Common myeloid progenitor, CD34-positive (primary cell): ENCODE data around the gene PPP1R37.

Source experiments
- CTCF ChIA-PET: fragments of 350-600 bp; sonication (Branson Sonifier 250); formaldehyde crosslinking; loops from one replicate; lab custom pipeline; 2021; ENCODE audit warnings: antibody characterized with exemption; lab: Charles Lee
- POLR2A ChIA-PET: fragments of 350-600 bp; sonication (Branson Sonifier 250); formaldehyde crosslinking; loops from one replicate; lab custom pipeline; 2021; ENCODE audit warnings: antibody characterized with exemption; lab: Charles Lee
- DNase-seq, 3 donors: peaks; one replicate each; pipeline versions ENCODE4 v3.0.0 to v3.0.0-alpha.2; 2013
- H3K27ac ChIP-seq, 2 experiments: 1 replicate in 1 of 2; 2 replicates in 1 of 2; pipeline ENCODE4 v1.7.0; 2013; ENCODE audit warnings: inconsistent platforms in 2 of 2, low read length in 2 of 2, mild to moderate bottlenecking in 2 of 2, low read depth in 1 of 2, moderate library complexity in 1 of 2; ENCODE audit not compliant: severe bottlenecking in 2 of 2, insufficient read depth in 1 of 2, poor library complexity in 1 of 2
- H3K27me3 ChIP-seq, 5 experiments: replicated peaks in 2 of 5; 1 replicate in 3 of 5; 2 replicates in 2 of 5; pipeline versions ENCODE4 v1.6.1 to v1.7.0; 2013; ENCODE audit warnings: low read length in 4 of 5, mild to moderate bottlenecking in 2 of 5, moderate library complexity in 2 of 5, inconsistent platforms in 1 of 5; ENCODE audit not compliant: insufficient read depth in 5 of 5, control insufficient read depth in 4 of 5
- H3K36me3 ChIP-seq, 4 experiments: 1 replicate in 2 of 4; 2 replicates in 2 of 4; pipeline versions ENCODE4 v1.6.1 to v1.7.0; 2013; ENCODE audit warnings: low read length in 3 of 4, control low read depth in 1 of 4, mild to moderate bottlenecking in 1 of 4; ENCODE audit not compliant: control insufficient read depth in 4 of 4, insufficient read depth in 4 of 4
- H3K4me1 ChIP-seq, 4 experiments: 1 replicate in 3 of 4; 2 replicates in 1 of 4; pipeline versions ENCODE4 v1.6.1 to v1.7.1; 2013; ENCODE audit warnings: low read length in 3 of 4, mild to moderate bottlenecking in 3 of 4, control low read depth in 1 of 4, inconsistent platforms in 1 of 4, moderate library complexity in 1 of 4; ENCODE audit not compliant: control insufficient read depth in 4 of 4, insufficient read depth in 4 of 4; ENCODE audit errors: control extremely low read depth in 1 of 4
- H3K4me3 ChIP-seq, 7 experiments: 1 replicate in 4 of 7; 2 replicates in 3 of 7; pipeline versions ENCODE4 v1.5.1 to v1.7.0; 2013; ENCODE audit warnings: mild to moderate bottlenecking in 7 of 7, low read length in 6 of 7, moderate library complexity in 6 of 7, inconsistent platforms in 2 of 7, low read depth in 2 of 7, control low read depth in 1 of 7; ENCODE audit not compliant: insufficient read depth in 4 of 7, control insufficient read depth in 1 of 7; ENCODE audit errors: extremely low read depth in 1 of 7
- H3K9me3 ChIP-seq, 5 experiments: 1 replicate in 4 of 5; 2 replicates in 1 of 5; pipeline versions ENCODE4 v1.6.1 to v1.7.1; 2013; ENCODE audit warnings: low read length in 4 of 5, mild to moderate bottlenecking in 2 of 5, inconsistent platforms in 1 of 5, low read depth in 1 of 5, moderate library complexity in 1 of 5; ENCODE audit not compliant: control insufficient read depth in 4 of 5, insufficient read depth in 2 of 5; ENCODE audit errors: control extremely low read depth in 1 of 5
- WGBS: methylation state at CpG from one replicate; pipeline ENCODE4 v1.1.5; 2013; ENCODE audit not compliant: insufficient coverage; 5-methylcytosine and 5-hydroxymethylcytosine counted together

The PPP1R37 gene

DNA sequence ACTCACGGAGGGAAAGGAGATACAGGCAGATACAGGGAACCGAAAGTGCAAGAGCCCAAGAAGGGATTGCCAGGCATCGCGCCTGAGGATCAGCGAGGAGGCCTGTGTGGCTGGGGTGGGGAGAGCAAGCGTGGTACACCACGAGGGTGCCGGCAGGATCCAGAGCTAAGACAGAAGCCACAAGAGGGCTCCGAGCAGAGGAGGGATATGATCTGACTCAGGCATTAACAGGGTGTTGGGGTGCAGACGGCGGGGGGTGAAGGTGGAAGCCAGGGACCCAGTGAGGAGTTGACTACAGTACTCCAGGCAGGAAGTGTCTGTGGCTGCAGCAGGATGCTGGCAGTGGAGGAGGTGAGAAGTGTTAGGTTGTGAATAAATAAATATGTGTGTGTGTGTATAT, 5.4 kb upstream of the PPP1R37 start:
- Histone ChIP-seq H3K9me3 (no peaks in the 10 kb centered on the region), H3K27me3 (no peaks in the 10 kb centered on the region), H3K36me3 (peaks cover 4 to 35% (median 14%) of the 10 kb centered on the region in 4 experiments), H3K27ac (peak overlapping the region in 1 of 2 experiments; percentile 25), H3K4me3 (peak overlapping the region in 3 of 7 experiments; percentile 2 to 28 (median 5)), H3K4me1 (peaks cover 3 to 33% (median 24%) of the 10 kb centered on the region in 4 experiments)
- peak; percentile 80 to 96 (median 93) for DNase-seq
- 3% methylated on average over 8 of the region's 11 CpGs for WGBS
- CTCF ChIA-PET, result interaction anchor here (0.6 to 2.1 kb wide), 7 partner anchors 13 to 91 kb away, joined by 3 to 9 read pairs (median 3); partner anchors contain the start of genes BLOC1S3 and TRAPPC6A
- POLR2A ChIA-PET, result interaction anchor here (1.0 kb wide), 1 partner anchor 9 kb away, joined by 5 read pairs; the partner anchor contains the start of gene GEMIN7

DNA sequence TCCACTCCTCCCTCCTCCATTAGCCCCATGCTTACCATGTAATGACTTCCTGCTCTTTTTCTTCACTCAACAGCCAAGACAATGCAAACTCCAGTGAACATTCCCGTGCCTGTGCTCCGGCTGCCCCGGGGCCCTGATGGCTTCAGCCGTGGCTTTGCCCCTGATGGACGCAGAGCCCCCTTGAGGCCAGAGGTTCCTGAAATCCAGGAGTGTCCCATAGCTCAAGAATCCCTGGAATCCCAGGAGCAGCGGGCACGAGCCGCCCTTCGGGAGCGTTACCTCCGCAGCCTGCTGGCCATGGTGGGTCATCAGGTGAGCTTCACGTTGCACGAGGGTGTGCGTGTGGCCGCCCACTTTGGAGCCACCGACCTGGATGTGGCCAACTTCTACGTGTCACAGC, 2.9 kb upstream of the PPP1R37 start:
- Histone ChIP-seq H3K9me3 (no peaks in the 10 kb centered on the region), H3K4me1 (peaks cover 6 to 50% (median 38%) of the 10 kb centered on the region in 4 experiments), H3K4me3 (no peak overlapping the region), H3K36me3 (peaks cover 4 to 33% (median 13%) of the 10 kb centered on the region in 4 experiments), H3K27me3 (no peaks in the 10 kb centered on the region), H3K27ac (no peak overlapping the region)
- ChIA-PET CTCF (interaction anchor here (0.6 to 5.3 kb wide), 6 partner anchors 13 to 48 kb away, joined by 3 to 25 read pairs (median 4); no protein-coding TSS in a partner anchor), POLR2A (interaction anchor here (0.6 to 1.2 kb wide), 2 partner anchors 11 to 16 kb away, joined by 3 read pairs; partner anchors contain the start of gene GEMIN7)
- DNase-seq, result no peak
- 100% methylated on average over 16 of the region's 17 CpGs for WGBS

DNA sequence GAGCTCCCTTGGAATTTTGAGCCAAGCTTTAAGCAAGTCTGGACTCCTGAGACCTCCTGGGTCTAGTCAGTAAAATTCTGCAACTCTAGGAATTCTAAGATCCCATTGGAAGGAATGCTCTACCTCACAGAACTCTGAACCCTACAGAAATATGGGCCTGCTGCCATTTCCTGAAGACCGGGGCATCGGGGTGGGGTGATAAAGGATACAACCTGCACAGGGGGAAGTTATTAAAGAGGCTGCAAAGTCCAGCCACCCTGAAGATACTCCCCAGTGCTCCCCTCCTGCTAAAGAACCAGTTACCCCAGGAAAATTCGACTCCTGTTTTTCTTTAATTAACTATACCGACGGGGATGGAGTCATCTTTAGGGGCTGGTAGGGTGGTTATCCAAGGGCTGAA, 2.4 kb upstream of the PPP1R37 start:
- Histone ChIP-seq H3K4me3 (no peak overlapping the region), H3K9me3 (no peaks in the 10 kb centered on the region), H3K4me1 (peaks cover 6 to 52% (median 38%) of the 10 kb centered on the region in 4 experiments), H3K27ac (no peak overlapping the region), H3K36me3 (peaks cover 0 to 29% (median 12%) of the 10 kb centered on the region in 4 experiments), H3K27me3 (no peaks in the 10 kb centered on the region)
- POLR2A ChIA-PET, result no interaction called here
- no peak for DNase-seq
- no CpG with 5 or more reads among the region's 5 CpGs for WGBS
- CTCF ChIA-PET, result interaction anchor here (0.6 to 5.3 kb wide), 5 partner anchors 28 to 47 kb away, joined by 3 to 25 read pairs (median 3); no protein-coding TSS in a partner anchor

DNA sequence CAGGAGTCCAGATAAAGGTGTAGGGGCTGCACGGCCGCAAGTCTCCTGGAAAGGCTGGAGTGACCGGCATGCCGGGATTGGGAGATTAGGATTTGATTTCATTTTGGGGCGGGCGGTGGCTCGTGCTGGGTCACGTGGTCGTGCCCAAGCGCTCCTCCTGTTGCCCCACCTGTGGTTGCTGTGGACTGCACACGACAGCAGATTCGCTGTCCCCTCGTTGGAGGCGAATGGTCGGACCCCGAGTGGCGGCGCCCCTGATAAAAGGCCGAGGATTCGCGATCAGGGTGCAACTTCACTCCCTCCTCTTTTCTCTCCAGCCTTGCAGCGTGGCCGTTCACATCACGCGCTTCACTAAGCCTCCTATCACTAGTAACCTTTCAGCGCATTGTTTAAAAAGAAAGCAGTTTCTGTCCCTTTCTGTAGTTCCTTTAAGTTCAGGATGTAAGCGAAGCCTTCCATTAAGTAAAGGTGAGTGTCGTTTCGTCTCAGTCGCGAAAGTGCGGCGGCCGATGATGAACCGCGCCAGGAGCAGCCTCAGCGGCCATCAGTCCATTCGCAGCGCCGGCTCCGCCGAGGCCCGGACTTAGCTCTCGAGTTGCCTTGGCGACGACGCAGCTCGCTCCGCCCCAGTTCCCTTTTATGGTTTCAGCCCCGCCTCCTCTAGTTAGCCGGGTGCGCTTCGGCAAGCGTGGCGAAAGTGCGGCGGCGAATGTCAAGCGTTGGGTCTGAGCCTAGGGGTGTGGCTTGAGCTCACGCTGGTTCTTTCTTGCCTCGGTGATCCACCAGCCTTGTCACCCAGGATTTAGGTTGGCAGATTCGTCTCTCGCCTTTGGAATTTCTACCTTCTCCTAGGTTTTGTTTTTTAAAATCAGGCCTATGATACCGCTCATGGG, 1.7 kb upstream of the PPP1R37 start:
- WGBS, result 46% methylated on average over 53 of the region's 64 CpGs
- Histone ChIP-seq H3K36me3 (peaks cover 0 to 31% (median 13%) of the 10 kb centered on the region in 4 experiments), H3K4me3 (peak overlapping the region in 6 of 7 experiments; percentile 84 to 96 (median 93)), H3K27ac (peak overlapping the region; percentile 56 to 99), H3K27me3 (no peaks in the 10 kb centered on the region), H3K9me3 (no peaks in the 10 kb centered on the region), H3K4me1 (peaks cover 6 to 52% (median 38%) of the 10 kb centered on the region in 4 experiments)
- DNase-seq, result peak; percentile 98 to 99 (median 99)
- CTCF ChIA-PET, result interaction anchor here (0.8 to 5.3 kb wide), 9 partner anchors 12 to 39 kb away, joined by 3 to 25 read pairs (median 7); no protein-coding TSS in a partner anchor
- POLR2A ChIA-PET, result interaction anchor here (0.7 to 1.8 kb wide), 5 partner anchors 12 to 1530 kb away, joined by 3 to 9 read pairs (median 5); partner anchors contain the start of genes GEMIN7 and TRAPPC6A

DNA sequence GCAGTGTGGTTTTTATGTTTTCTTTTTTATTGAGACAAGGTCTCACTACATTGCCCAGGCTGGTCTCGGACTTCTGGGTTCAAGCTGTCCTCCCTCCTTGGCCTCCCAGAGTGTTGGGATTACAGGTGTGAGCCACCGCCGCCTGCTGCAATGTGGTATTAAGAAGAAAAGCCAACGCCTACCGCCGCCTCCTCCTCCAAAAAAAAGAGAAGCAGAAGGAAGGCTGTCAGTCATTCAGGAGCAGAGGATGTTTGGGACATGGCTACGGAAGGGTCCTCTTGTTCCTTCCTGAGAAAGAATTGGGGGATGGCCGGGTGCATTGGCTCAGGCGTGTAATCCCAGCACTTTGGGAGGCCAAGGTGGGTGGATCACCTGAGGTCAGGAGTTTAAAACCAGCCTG, 1.2 kb downstream of the PPP1R37 start:
- no peaks in the 10 kb centered on the region for H3K27me3 ChIP-seq
- no peak for DNase-seq
- H3K4me3 ChIP-seq, result peak overlapping the region in 6 of 7 experiments; percentile 84 to 96 (median 93)
- ChIA-PET POLR2A (no interaction called here), CTCF (interaction anchor here (5.3 kb wide), 1 partner anchor 32 kb away, joined by 25 read pairs; no protein-coding TSS in a partner anchor)
- H3K9me3 ChIP-seq, result no peaks in the 10 kb centered on the region
- H3K4me1 ChIP-seq, result peaks cover 4 to 40% (median 24%) of the 10 kb centered on the region in 4 experiments
- 90% methylated on average over 4 of the region's 9 CpGs for whole genome bisulfite sequencing
- peaks cover 0 to 27% (median 12%) of the 10 kb centered on the region in 4 experiments for H3K36me3 ChIP-seq
- peak overlapping the region; percentile 99 for H3K27ac ChIP-seq

DNA sequence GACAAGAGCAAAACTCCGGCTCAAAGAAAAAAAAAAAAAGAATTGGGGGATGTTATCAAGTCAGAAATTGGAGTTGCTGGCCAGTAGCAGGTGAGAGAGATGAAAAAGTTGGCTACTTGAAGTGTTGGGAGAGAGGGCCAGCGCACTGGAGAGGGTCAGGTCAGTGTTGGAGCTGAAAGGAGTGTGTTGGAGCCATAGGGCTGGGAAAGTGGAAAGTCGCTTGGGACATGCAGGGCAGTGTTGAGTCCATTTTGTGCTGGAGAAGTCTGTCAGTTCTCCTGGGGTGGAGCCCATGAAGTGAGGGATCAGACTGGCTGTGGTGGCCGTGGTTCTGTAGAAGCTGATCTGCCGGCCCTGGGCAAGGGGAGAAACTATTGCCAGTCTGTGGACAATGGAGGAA, 1.7 kb downstream of the PPP1R37 start:
- ChIA-PET CTCF (interaction anchor here (0.7 kb wide), 1 partner anchor 13 kb away, joined by 3 read pairs; no protein-coding TSS in a partner anchor), POLR2A (no interaction called here)
- no peak overlapping the region for H3K27ac ChIP-seq
- H3K9me3 ChIP-seq, result no peaks in the 10 kb centered on the region
- H3K27me3 ChIP-seq, result no peaks in the 10 kb centered on the region
- peak overlapping the region in 1 of 7 experiments; percentile 88 for H3K4me3 ChIP-seq
- H3K4me1 ChIP-seq, result peaks cover 4 to 40% (median 24%) of the 10 kb centered on the region in 4 experiments
- peaks cover 0 to 31% (median 12%) of the 10 kb centered on the region in 4 experiments for H3K36me3 ChIP-seq
- WGBS, result 100% methylated on average over 5 of the region's 5 CpGs
- DNase-seq, result no peak
